Measurements from ENCODE around the gene NUP210L.

NUP210L gene

GRCh38 chr1:154154534-154155191 lies at the start of gene NUP210L:
NUP210L (minus strand) TSS chr1:154155073.
- DNase-seq = no peak

DNA sequence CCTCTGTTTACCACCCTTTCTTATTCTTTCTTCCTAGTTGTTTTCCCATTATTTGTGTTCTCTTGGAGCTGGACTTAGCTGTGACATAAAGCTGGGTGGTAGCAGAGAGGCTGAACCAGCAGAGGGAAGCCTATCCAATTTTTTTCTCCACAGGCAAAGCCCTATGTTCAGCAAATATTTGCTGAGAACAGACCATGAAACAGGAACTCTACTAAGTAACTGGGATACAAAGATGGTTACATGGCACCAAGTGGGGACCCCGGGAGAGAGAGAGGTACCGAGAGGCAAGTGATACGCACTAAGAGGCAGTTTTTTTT lies 44.6 kb upstream of the NUP210L start:
- DNase-seq = no peak

DNA sequence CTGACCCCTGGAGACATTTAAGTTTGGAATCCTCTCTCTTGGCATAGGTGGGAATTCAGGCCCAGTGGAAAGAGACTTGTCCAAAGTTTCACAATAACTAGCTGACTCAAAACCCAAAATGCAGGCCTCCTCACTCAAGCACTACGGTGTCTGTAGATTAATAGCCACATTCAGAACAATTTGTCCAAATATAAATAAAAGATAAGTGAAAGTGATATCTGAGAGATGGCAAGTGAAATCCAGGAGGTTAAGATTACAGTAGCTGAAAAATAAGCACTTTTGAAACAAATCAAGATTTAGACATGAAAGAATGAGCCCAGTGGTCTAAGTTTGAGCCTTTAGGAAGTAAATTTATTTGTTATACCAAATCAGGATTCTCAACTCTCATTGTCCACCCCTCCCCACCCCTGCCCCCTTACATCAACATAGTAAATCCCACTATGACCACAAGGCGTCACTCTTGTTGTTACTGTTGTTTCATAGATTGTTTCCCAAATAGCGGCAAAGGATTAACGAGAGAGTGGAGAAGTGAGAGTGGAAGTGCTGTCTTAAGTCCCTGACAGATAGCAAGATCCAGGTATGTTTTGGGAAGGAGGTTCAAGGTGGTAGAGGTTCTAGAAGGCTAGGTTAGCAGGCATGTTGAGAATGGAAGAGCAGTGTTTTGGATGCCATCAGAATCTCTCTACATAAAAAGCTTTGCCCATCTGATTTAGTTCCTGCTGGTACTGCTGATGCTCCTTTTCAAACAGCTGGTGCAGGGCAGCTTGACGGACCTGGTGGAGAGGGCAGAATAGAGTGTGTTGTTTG lies 44.1 kb upstream of the NUP210L start:
- DNase-seq = no peak

- no peak for DNase-seq
Measured at GRCh38 chr1:154193821-154194220, 38.9 kb upstream of the NUP210L start.

- DNase-seq = no peak
Measured at GRCh38 chr1:154192476-154192875, 37.6 kb upstream of the NUP210L start.

DNA sequence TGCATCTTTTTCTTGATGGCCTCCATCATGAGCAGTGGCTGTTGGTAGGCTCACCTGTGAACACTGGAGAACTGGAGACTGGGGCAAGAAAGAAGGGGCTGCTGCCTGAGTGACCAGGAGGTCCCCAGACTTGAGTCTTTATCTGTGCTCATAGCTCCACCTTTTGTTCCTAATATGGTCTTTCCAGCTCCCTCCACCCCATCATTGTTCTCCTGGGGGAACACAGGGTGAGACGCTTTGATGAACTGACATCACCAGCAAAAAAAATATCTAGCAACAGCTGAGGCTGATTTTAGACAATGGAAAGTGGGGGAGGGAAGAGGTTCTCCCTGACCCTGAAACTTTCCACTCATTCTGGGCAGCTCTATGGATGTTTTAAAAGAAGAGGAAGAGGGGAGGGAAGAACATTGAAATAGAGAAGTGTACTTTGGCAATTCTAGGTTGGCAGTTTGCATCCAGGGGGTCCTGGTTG lies 37.2 kb upstream of the NUP210L start, which contains the start of gene TPM3:
Gene TPM3 (minus strand): TSS at position 111 of the 472 bp plus-strand sequence. CDS start 82 bp downstream, at position 29.
- no peak for DNase-seq

GRCh38 chr1:154190550-154190949 lies 35.7 kb upstream of the NUP210L start:
- DNase-seq = no peak

- no peak for DNase-seq
Measured at GRCh38 chr1:154186852-154187501, 32.1 kb upstream of the NUP210L start.

DNA sequence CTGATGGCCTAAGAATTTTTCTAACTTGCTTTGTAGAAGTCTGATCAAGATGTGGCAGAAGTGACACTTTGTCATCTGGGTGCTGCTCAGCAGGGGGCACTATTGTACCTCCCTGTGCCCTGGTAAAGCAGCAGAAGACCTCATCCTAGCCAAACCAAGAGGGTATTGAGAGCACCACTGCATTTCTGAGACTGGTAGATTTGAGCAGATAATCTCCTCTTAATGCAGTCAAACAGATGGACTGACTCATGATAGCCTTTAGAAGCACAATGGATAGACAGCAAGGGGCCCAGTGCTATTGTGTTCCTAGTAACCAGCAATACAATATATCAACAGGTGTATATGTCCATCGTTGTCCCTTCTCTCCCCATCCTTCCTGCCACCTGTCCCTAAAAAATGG lies 31.3 kb upstream of the NUP210L start:
- DNase-seq = no peak

DNA sequence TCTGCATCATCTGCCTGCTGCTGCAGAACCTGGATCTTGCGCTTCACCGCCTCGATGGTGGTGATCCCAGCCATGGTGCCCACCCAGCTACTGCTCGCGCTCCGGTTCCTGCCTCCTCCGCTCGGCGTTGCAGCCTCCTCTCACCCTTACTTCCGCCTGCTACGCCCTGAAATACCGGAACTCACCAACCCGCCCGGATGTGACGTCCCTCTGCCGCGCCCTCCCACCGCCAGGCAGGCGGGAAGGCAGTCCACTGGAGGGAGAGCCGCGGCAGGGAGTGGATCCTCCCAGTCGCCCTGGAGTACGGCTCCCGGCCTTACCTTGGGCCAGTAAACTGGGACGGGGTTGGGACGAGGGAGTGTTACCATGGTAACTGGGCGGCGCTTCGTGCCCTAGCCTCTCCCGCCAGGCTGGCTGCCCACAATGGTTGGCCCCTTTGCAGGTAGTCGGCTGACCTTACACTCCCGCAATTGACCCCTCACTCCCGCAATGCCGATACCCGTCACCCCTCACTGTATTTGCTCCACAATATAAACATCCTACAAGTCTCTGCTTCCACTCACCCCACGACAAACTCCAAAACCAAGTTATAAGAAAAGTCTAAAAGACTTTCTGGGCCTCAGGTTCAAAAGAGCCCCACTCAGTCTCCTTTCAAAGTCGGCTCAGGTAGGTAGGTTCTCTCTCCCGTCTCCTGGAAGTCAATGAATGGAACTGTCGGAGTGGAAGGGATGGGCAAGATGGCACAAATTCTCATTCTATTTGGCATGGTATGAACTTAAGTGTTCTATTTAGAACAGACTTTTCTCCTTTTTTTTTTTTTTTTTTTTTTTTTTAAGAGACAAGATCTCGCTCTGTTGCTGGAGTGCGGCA lies 28.4 kb upstream of the NUP210L start:
- peak; percentile 77 for DNase-seq

GRCh38 chr1:154182344-154183045 lies 27.6 kb upstream of the NUP210L start:
- no peak for DNase-seq

GRCh38 chr1:154181944-154182343 lies 27.1 kb upstream of the NUP210L start:
- DNase-seq = no peak

GRCh38 chr1:154179946-154180687 lies 25.2 kb upstream of the NUP210L start:
- DNase-seq = no peak

GRCh38 chr1:154178911-154179811 lies 24.3 kb upstream of the NUP210L start:
- DNase-seq = no peak

GRCh38 chr1:154178013-154178412 lies 23.1 kb upstream of the NUP210L start:
- DNase-seq = no peak

DNA sequence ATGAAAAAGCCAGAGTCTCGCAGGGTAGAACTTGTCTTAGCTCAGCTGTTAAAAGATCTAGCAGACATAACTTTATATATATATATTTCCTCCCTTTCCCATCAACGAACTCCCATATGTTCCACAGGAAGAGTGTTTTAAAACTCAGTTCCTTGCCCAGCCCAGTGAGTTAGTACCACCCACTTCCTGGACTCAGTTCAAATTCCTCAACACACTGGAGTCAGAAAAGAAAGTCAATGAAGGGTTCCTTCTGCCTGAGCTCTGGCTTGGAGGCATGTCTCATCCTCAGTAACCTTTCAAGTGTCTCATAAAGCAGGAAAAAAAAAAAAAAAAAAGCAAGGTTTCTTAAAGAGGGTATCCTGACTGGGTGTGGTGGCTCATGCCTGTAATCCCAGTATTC lies 21.5 kb upstream of the NUP210L start:
- no peak for DNase-seq

DNA sequence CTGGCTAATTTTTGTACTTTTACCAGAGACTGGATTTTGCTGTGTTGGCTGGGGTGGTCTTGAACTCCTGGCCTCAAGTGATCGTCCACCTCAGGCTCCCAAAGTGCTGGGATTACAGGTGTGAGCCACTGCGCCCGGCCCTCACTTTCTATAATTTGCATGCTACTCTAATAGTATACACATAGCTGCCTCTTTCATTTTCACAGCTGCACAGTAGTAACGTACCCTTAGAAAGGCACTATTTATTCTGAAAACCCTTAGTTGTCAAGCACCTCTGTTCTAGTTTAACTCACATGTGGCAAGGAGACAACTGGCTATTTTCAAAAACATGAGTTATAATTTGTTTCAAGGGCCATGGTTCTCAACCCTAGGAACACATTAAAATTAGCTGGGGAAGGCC lies 19.8 kb upstream of the NUP210L start:
- no peak for DNase-seq

- no peak for DNase-seq
Measured at GRCh38 chr1:154171880-154172279, 17.0 kb upstream of the NUP210L start.

DNA sequence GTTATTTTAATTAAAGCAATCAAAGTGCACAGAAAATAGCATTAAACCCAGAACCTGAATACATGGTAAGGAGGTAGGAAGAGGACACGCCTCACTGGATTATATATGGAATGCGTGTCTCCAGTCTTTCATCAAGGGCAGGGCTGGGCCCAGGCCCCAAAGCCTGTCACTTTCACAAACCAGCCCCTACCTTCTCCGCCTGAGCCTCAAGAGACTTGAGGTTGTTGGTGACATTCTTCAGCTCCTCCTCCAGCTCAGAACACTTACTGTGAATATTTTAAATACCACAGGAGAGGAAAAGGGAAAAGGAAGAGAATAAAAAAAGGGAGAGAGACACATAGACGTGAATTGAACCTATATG lies 16.3 kb upstream of the NUP210L start:
- no peak for DNase-seq

- no peak for DNase-seq
Measured at GRCh38 chr1:154170547-154171222, 15.8 kb upstream of the NUP210L start.
